Inflammatory macrophage treated with lipopolysaccharide for 1 hour (primary cell): Measurements from ENCODE around the gene IZUMO4.
"Not testable (repeated sequence)": the region's sequence is repeated elsewhere in the genome, so short reads cannot be mapped to it uniquely, and the experiment has no call there.

Source experiments
- DNase-seq, 2 donors: peaks; one replicate each; pipeline ENCODE4 v3.0.0-alpha.2; 2020 to 2022

Gene IZUMO4

GRCh38 chr19:2110822-2111221 lies 14.1 kb downstream of the IZUMO4 start:
- DNase-seq, result no peak

GRCh38 chr19:2111425-2111824 lies 14.7 kb downstream of the IZUMO4 start:
- DNase-seq, result no peak

GRCh38 chr19:2111886-2112285 lies 15.2 kb downstream of the IZUMO4 start:
- DNase-seq, result no peak

- DNase-seq, result no peak
These were observed 16.0 kb downstream of the IZUMO4 start for GRCh38 chr19:2112516-2113320.

- no peak for DNase-seq
These were observed 16.9 kb downstream of the IZUMO4 start for GRCh38 chr19:2113439-2114211.

- no peak for DNase-seq
These were observed 17.5 kb downstream of the IZUMO4 start for GRCh38 chr19:2114218-2114617.

GRCh38 chr19:2114821-2115220 lies 18.1 kb downstream of the IZUMO4 start:
- DNase-seq, result no peak

GRCh38 chr19:2115324-2115723 lies 18.6 kb downstream of the IZUMO4 start:
- DNase-seq, result no peak

- no peak for DNase-seq
These were observed 19.3 kb downstream of the IZUMO4 start for GRCh38 chr19:2115911-2116426.

GRCh38 chr19:2116507-2116906 lies 19.8 kb downstream of the IZUMO4 start:
- DNase-seq, result no peak

GRCh38 chr19:2117215-2117960 lies 20.7 kb downstream of the IZUMO4 start:
- DNase-seq, result no peak

- DNase-seq, result no peak
These were observed 21.7 kb downstream of the IZUMO4 start for GRCh38 chr19:2118438-2118837.

- DNase-seq, result no peak
These were observed 23.4 kb downstream of the IZUMO4 start for GRCh38 chr19:2119921-2120785.

- no peak for DNase-seq
These were observed 24.1 kb downstream of the IZUMO4 start for GRCh38 chr19:2120821-2121220.

GRCh38 chr19:2121416-2122051 lies 24.8 kb downstream of the IZUMO4 start:
- no peak for DNase-seq

- no peak for DNase-seq
These were observed 25.5 kb downstream of the IZUMO4 start for GRCh38 chr19:2122251-2122650.

GRCh38 chr19:2122982-2123381 lies 26.3 kb downstream of the IZUMO4 start:
- no peak for DNase-seq

GRCh38 chr19:2123682-2124387 lies 27.1 kb downstream of the IZUMO4 start:
- no peak for DNase-seq

GRCh38 chr19:2126879-2127518 lies 30.3 kb downstream of the IZUMO4 start:
- no peak for DNase-seq

GRCh38 chr19:2127758-2128157 lies 31.0 kb downstream of the IZUMO4 start:
- DNase-seq, result no peak

- not testable (repeated sequence) for DNase-seq
These were observed 31.5 kb downstream of the IZUMO4 start for GRCh38 chr19:2128252-2128651.
